Keratinocyte (primary cell): ENCODE data around the gene ERG28.

ENCODE experiments used
- CTCF ChIP-seq, 3 experiments: IDR thresholded peaks in 1 of 3; conservative IDR thresholded peaks in 1 of 3; optimal IDR thresholded peaks in 1 of 3; 2 replicates in 2 of 3; 3 replicates in 1 of 3; pipeline versions ENCODE3 to v1.5.1; 2011; ENCODE audit warnings: low read length in 3 of 3, mild to moderate bottlenecking in 3 of 3, moderate library complexity in 2 of 3, control low read depth in 1 of 3, inconsistent platforms in 1 of 3; ENCODE audit not compliant: insufficient read depth in 2 of 3; ENCODE audit errors: extremely low read depth in 1 of 3
- EZH2 ChIP-seq: IDR thresholded peaks from one replicate; pipeline ENCODE4 v1.6.1; 2012; ENCODE audit warnings: inconsistent platforms, mild to moderate bottlenecking, low read length, moderate library complexity

DNA sequence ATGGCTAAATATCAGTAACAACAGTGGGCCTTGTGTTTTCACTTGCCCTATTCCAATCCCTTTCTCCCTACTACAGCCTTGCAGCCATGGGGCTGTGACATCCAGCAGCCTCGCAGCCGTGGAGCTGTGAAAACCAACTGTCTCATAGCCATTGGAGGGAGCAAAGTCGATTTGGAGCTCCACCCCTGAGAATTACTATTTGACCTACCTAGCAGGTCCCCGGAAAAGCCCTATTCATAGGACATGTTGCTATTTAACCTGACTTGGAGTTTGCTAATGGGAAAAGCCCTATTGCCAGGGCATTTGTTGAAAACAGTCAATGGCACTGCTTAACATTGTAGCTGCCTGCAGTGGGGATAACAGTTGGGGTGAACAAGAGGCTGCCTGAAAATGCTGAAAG is 33.3 kb downstream of the ERG28 start:
- TF ChIP-seq CTCF (optimal IDR thresholded peaks at IDR 0.05 in 1 of 3, IDR thresholded peaks at IDR 0.05 in 1 of 3, conservative IDR thresholded peaks at IDR 0.05 in 1 of 3; ENCODE audit: extremely low read depth in 1 of 3, insufficient read depth in 2 of 3, low read length in 3 of 3): no peak
- no peak for TF ChIP-seq EZH2
